Kidney epithelial cell (primary cell): Measurements from ENCODE around the gene ZNF547. TPM values are rescaled to one million over a fixed set of nuclear protein-coding genes. Genes with fewer than 3 reads are reported as not detected.
A peak's percentile ranks its signal among the peaks of the same experiment; 100 is the strongest.

Experiments
- DNase-seq: peaks from one replicate; pipeline ENCODE4 v3.0.0-alpha.2; 2010; ENCODE audit warnings: low read depth
- H3K27me3 ChIP-seq: 2 replicates; pipeline ENCODE4 v1.6.0; 2011; ENCODE audit warnings: low read length; ENCODE audit not compliant: control insufficient read depth, insufficient read depth
- H3K36me3 ChIP-seq: 2 replicates; pipeline ENCODE4 v1.5.1; 2011; ENCODE audit warnings: low read length; ENCODE audit not compliant: control insufficient read depth, insufficient read depth
- H3K4me3 ChIP-seq: 2 replicates; pipeline ENCODE4 v1.5.1; 2011; ENCODE audit warnings: low read depth, mild to moderate bottlenecking, control low read depth, low read length
- CTCF ChIP-seq: IDR thresholded peaks from 2 replicates; pipeline ENCODE4 v1.5.1; 2011; ENCODE audit warnings: mild to moderate bottlenecking, moderate library complexity, low read length, control low read depth, inconsistent platforms; ENCODE audit not compliant: insufficient read depth, poor library complexity, severe bottlenecking
- total RNA-seq: library from RNA; depleted of rRNA; stranded (reverse); fragments of >200 nt; gene quantifications from 2 replicates; pipeline ENCODE4 v1.2.3, GENCODE V29; 2015

ZNF547 gene
- total RNA-seq, 1 donor from 2014 or later: 1.7 TPM

GRCh38 chr19:57376151-57376550 lies 12.8 kb downstream of the ZNF547 start:
- no peaks in the 10 kb centered on the region for H3K27me3 ChIP-seq
- H3K36me3 ChIP-seq: no peaks in the 10 kb centered on the region
- no peak for DNase-seq
- no peak for TF ChIP-seq CTCF
- no peak overlapping the region for H3K4me3 ChIP-seq

- H3K36me3 ChIP-seq: no peaks in the 10 kb centered on the region
- no peaks in the 10 kb centered on the region for H3K27me3 ChIP-seq
- no peak overlapping the region for H3K4me3 ChIP-seq
- DNase-seq: no peak
- TF ChIP-seq CTCF: no peak
Measured at GRCh38 chr19:57377498-57378146, 14.3 kb downstream of the ZNF547 start.

- TF ChIP-seq CTCF: no peak
- H3K27me3 ChIP-seq: no peaks in the 10 kb centered on the region
- no peaks in the 10 kb centered on the region for H3K36me3 ChIP-seq
- DNase-seq: no peak
- no peak overlapping the region for H3K4me3 ChIP-seq
Measured at GRCh38 chr19:57380923-57381322, 17.6 kb downstream of the ZNF547 start.

GRCh38 chr19:57382806-57383488 lies 19.6 kb downstream of the ZNF547 start:
- H3K27me3 ChIP-seq: no peaks in the 10 kb centered on the region
- TF ChIP-seq CTCF: no peak
- no peaks in the 10 kb centered on the region for H3K36me3 ChIP-seq
- H3K4me3 ChIP-seq: no peak overlapping the region
- DNase-seq: no peak

- peak overlapping the region; percentile 53 for H3K4me3 ChIP-seq
- no peak for TF ChIP-seq CTCF
- H3K36me3 ChIP-seq: no peaks in the 10 kb centered on the region
- no peaks in the 10 kb centered on the region for H3K27me3 ChIP-seq
- no peak for DNase-seq
Measured at GRCh38 chr19:57389194-57389729, 25.9 kb downstream of the ZNF547 start.
